HG03378 (cell line): ENCODE measurements around the gene KCTD12.
A peak's percentile ranks its signal among the peaks of the same experiment; 100 is the strongest.
"Not testable (repeated sequence)": the region's sequence is repeated elsewhere in the genome, so short reads cannot be mapped to it uniquely, and the experiment has no call there.

Experiments used
- ATAC-seq: cut with Tn5 transposase; IDR thresholded peaks from one replicate; pipeline ENCODE4 v1.9.1; 2021; ENCODE audit warnings: mild to moderate bottlenecking, moderate library complexity; ENCODE audit not compliant: unreplicated experiment

KCTD12 gene

GRCh38 chr13:76886292-76887075, at the start of gene KCTD12:
TSS of gene KCTD12 (minus strand) at chr13:76886405. CDS start at chr13:76886148, 257 bp downstream.
- peak; percentile 53 for ATAC-seq

DNA sequence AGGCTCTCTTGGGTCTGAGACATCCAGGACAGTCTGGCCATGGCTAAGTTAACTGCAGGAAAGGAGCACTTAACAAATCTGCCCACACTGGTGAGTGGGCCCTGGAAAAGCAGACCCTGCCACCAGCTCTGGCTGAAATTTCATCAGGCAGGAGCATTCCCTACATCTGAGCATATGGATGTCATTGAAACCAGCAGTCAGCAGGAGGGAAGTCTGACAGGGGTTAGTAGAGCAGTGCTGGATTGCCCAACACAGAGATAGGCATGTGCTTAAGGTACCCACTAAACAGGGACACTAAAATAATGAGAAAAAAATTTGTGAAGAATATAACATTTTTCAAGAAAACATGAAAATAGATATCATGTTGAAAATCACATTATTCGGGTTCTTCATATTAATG, 48.5 kb upstream of the KCTD12 start:
- no peak for ATAC-seq

GRCh38 chr13:76932076-76932475, 45.9 kb upstream of the KCTD12 start:
- ATAC-seq: no peak

DNA sequence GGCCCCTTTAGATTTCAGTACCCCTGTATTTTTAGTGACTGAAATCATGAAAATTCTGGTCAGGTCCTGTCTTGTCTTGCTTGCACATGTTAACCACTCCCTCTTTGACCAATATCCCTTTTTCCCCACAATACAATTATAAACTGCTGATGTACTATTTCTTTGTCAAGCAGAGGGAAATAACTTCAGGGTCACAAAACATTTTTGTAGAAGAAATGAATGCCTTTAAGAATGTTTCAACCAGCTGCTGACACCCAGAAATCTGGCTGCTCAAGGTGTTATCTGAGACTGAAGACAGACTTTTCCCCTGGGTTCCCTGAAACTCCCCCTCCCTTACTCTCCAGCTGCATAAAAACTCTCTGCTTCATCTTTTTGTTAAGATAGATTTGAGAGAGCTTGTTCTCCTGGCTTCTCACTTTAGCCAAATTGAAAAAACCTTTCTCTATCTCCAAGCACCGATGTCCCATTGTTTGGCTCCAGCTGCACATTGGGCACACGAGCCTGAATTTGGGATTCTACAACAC, 43.7 kb upstream of the KCTD12 start:
- no peak for ATAC-seq

GRCh38 chr13:76929320-76929719, 43.1 kb upstream of the KCTD12 start:
- ATAC-seq: no peak

- ATAC-seq: no peak
Measured at GRCh38 chr13:76928456-76928855, 42.3 kb upstream of the KCTD12 start.

DNA sequence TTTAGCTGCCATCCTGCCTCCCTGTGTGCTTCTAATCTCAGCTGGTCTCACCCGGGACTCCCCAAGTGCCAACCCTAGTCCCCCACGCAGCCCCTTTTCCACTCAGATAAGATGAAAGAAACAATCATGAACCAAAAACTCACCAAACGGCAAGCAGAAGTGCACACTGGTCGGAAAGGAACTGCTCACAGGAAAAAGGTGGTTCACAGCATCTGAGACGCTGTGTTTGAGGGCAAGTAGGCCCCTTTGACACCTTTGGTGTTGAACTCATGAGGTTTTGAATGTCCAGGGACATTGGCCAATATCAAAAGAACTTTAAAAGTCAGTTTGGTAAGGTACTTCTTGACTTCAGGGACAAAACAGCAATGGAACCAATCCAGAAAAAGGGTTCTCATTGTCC, 41.8 kb upstream of the KCTD12 start:
- ATAC-seq: no peak

- ATAC-seq: no peak
Measured at GRCh38 chr13:76925115-76925514, 38.9 kb upstream of the KCTD12 start.

- ATAC-seq: no peak
Measured at GRCh38 chr13:76921516-76921915, 35.3 kb upstream of the KCTD12 start.

- not testable (repeated sequence) for ATAC-seq
Measured at GRCh38 chr13:76917755-76918481, 31.7 kb upstream of the KCTD12 start.

DNA sequence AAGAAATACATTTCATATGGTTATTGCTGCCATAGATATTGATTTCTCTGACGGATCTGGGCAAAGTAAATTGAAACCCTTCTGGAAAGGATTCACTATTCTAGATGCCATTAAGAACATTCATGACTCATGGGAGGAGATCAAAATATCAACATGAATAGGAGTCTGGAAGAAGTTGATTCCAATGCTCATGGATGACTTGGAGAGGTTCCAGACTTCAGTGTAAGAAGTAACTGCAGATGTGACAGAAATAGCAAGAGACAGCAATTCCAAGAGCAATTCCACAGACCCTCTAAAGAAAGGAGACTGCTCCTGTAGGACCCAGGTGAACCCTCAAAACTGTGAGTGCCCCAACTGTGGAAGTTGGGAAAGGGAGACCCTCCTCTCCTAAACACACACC, 30.9 kb upstream of the KCTD12 start:
- ATAC-seq: no peak

DNA sequence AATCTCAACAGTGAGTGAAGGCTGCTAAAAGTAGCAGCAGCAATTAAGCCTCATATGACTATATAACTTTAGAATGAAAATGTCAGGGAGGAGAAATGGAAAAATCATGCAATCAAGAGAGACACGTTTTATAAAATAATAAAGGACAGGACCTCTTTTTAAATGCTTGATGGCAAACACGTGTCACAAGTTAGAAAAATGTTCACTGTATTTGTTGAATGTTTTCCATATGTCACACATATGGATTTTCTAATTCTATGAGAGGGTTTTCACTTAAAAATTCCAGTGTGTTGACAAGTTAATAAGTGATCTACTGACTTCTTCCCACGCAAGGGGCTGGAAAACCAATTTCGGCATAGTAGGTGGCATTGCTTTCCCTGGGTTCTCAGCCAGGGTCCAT, 27.7 kb upstream of the KCTD12 start:
- no peak for ATAC-seq

GRCh38 chr13:76912476-76912875, 26.3 kb upstream of the KCTD12 start:
- ATAC-seq: no peak

DNA sequence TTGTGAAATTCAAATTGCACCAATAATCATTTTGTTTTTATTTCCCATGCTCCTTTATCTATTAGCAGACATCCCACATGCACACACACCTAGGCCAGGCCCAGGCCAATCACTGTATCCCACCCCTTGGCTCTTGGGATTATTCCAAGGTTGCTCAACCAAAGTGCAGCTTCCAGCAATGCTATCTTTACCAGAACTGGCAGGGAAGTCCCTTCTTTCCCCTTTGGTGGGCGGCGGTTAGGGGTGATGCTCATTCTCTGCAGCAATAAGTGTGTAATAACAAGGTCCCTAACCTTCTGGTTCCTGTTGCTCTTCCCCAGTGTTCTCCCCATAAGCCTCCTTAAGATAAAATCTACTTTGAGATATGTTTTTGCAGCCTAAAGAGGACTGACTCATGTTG, 18.3 kb upstream of the KCTD12 start:
- ATAC-seq: no peak

GRCh38 chr13:76903544-76904162, 17.4 kb upstream of the KCTD12 start:
- ATAC-seq: peak; percentile 97

GRCh38 chr13:76899066-76899465, 12.9 kb upstream of the KCTD12 start:
- not testable (repeated sequence) for ATAC-seq

DNA sequence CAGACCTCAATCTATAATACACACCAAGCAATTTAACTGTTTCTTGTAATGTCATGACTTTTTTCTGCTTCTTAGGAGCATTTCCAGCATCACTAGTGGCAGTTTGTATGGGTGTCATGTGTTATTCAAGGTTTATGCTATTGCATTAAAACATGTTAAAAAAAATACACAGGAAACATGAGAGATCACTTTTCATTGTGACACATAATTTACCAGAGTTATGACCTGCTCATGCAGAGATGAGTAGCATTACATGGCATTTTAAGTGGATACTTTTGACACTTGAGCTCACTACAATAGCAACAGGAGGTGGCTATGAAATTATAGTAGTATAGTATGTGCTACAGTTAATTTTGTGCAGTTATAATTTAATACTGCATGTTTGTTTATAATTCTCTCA, 11.0 kb upstream of the KCTD12 start:
- not testable (repeated sequence) for ATAC-seq

DNA sequence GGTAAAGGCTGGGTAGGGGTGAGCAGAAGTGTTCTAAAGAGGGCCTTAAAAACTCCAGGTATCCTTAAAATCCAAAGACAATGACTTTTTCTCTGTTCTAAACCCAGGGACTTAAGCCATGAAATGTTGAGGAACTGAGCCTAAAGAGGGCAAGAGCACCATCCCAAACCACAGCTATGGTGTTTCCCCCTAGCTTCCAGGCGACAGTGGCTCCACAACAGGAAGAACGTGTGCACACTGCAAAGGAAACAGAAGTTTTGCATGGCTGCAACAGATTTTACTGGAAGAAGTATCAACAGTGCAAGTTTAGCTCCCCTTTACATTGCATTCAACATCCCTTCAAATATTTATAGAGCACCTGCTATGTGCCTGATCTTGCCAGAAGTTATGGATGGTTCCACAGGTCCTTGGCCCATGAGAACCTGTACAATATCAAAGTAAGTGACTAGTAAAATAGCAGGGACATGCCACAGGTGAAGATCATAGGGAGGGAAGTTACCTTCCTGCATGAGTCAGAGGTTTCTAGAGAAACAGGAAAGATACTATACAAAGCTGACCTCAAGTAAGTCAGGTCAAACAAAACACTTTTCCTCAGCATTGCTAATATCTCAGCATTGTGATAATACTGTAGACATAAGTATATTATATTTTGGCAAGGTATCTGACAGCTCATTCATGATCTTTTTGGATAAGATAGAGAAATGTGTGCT, 8.4 kb upstream of the KCTD12 start:
- peak; percentile 83 for ATAC-seq

DNA sequence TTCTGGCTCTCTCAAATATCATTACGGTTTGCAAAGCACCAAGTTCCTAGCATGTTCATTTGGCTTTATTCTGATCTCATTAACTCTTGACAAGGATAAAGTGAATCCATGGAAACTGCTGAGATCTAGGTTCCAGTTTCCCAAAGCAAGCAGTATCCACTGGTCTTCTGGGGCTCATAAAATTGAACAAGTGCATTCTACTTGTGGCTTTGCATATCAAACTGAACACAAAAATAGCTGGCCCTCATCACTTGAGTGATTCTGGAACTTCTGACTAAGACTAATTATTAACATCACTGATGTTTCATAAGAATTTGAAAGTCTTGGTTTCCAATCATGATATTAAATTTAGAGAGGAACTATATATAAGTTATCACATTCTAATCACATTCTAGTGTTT, 6.3 kb upstream of the KCTD12 start:
- peak; percentile 74 for ATAC-seq

DNA sequence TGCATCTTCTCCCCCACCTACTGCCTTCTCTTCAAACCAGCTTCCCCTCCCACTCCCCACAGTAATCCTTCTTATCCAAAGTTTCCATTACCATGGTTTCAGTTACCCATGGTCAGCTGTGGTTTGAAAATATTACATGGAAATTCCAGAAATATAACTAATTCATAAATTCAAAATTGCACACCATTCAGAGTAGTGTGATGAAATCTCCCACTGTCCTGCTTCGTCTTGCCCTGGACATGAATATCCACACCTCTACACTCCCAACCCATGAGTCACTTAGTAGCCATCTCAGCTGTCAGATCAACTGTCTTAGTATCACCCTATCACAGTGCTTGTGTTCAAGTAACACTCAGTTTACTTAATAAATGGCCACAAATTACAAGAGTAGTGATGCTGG, 3.8 kb upstream of the KCTD12 start:
- no peak for ATAC-seq

GRCh38 chr13:76889254-76889653, 3.0 kb upstream of the KCTD12 start:
- no peak for ATAC-seq
